HUES6 (cell line): ENCODE measurements around the gene CLCN6.

Experiments used
- H3K27ac ChIP-seq: 2 replicates; pipeline ENCODE4 v1.7.0; 2013; ENCODE audit warnings: low read depth, mild to moderate bottlenecking, low read length, inconsistent platforms
- H3K27me3 ChIP-seq: 2 replicates; pipeline ENCODE4 v1.6.1; 2013; ENCODE audit warnings: low read length; ENCODE audit not compliant: control insufficient read depth, insufficient read depth
- H3K36me3 ChIP-seq: 2 replicates; pipeline ENCODE4 v1.6.1; 2013; ENCODE audit warnings: low read length; ENCODE audit not compliant: control insufficient read depth, insufficient read depth
- H3K4me1 ChIP-seq: 2 replicates; pipeline ENCODE4 v1.6.1; 2013; ENCODE audit warnings: low read length; ENCODE audit not compliant: control insufficient read depth, insufficient read depth
- H3K4me3 ChIP-seq: 2 replicates; pipeline ENCODE4 v1.5.1; 2013; ENCODE audit warnings: low read depth, low read length
- H3K9ac ChIP-seq: one replicate; pipeline ENCODE4 v1.6.1; 2013; ENCODE audit warnings: mild to moderate bottlenecking, low read length
- H3K9me3 ChIP-seq: 2 replicates; pipeline ENCODE4 v1.6.1; 2013; ENCODE audit warnings: low read depth, low read length; ENCODE audit not compliant: control insufficient read depth, insufficient read depth

Gene CLCN6

DNA sequence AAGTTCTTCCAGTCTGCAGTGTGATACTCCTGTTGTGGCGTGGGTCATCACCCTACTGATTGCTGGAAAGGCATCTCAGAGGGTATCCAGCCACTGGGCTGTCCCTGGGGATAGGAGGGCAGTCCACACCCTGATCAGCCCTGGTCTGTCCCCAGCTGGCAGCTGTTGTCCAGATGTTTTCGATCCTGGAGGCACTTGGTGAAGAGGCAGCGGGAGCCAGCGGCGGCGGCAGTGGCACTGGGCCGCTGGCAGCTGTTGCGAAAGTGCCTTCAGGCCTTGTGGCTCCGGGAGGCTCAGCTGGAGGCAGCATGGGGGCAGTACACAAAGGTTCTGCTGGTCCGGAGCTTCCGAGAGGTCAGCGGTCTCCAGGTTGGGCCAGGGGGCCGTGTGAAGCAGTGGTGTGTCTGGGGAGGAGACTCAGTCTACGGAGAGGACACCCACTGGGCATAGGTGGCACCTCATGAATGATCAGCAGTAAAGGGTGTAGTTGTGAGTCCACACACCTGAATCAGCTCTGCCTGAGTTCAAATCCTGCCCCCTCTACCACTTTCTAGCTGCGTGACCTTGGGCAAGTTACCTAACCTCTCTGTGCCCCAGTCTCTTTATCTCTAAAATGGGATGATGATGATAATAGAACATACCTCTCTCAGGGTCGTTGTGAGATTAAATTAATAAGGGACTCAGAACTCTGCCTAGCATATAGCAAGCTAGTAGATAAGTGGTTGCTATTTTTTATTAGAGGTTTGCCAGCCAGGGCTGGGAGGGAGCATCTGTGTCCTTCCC is 37.9 kb upstream of the CLCN6 start:
- H3K4me3 ChIP-seq: no peak overlapping the region
- no peak overlapping the region for H3K9ac ChIP-seq
- H3K36me3 ChIP-seq: no peaks in the 10 kb centered on the region
- no peak overlapping the region for H3K27ac ChIP-seq
- H3K4me1 ChIP-seq: peaks cover 9% of the 10 kb centered on the region
- no peaks in the 10 kb centered on the region for H3K9me3 ChIP-seq
- H3K27me3 ChIP-seq: peaks cover 5% of the 10 kb centered on the region; the same call in 1 of the 2 replicates

DNA sequence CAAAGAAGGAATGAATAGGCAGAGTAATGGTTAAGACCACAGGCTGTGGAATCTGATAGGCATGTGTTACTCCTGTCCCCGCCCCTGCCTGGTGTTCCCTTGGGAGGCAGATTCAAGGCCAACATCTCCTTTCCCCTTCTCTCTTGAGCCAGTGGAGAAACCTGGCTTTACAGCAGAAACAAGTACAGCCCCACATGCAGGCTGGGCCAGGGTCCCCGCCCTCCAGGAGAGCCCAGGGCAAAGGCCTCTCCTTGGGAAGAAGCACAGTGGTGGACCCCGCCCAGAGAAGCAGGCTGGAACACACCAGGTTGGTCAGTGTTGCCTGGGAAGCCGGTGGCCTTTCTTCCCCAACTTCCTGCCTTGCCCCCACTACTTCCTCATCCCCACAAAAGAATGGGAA is 37.2 kb upstream of the CLCN6 start:
- H3K36me3 ChIP-seq: no peaks in the 10 kb centered on the region
- H3K4me3 ChIP-seq: no peak overlapping the region
- H3K9me3 ChIP-seq: no peaks in the 10 kb centered on the region
- H3K4me1 ChIP-seq: peaks cover 8% of the 10 kb centered on the region; the same call in 1 of the 2 replicates
- no peaks in the 10 kb centered on the region for H3K27me3 ChIP-seq
- H3K27ac ChIP-seq: no peak overlapping the region
- H3K9ac ChIP-seq: no peak overlapping the region

DNA sequence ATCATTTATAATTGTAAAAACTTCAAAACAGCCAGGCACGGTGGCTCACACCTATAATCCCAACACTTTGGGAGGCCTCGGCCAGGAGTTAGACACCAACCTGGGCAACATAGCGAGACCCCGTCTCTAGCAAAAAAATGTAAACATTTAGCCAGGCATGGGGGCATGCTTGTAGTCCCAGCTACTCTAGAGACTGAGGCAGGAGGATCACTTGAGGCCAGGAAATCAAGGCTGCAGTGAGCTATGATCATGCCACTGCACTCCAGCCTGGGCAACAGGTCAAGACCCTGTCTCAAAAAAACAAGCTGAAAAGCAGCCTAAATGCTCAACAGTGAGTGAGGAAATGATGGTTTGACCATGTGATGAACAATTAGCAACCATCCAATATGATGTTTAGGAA is 36.7 kb upstream of the CLCN6 start:
- Histone ChIP-seq H3K36me3 (no peaks in the 10 kb centered on the region), H3K27me3 (no peaks in the 10 kb centered on the region), H3K9me3 (no peaks in the 10 kb centered on the region), H3K27ac (no peak overlapping the region), H3K9ac (no peak overlapping the region), H3K4me3 (no peak overlapping the region), H3K4me1 (peaks cover 8% of the 10 kb centered on the region; the same call in 1 of the 2 replicates)

DNA sequence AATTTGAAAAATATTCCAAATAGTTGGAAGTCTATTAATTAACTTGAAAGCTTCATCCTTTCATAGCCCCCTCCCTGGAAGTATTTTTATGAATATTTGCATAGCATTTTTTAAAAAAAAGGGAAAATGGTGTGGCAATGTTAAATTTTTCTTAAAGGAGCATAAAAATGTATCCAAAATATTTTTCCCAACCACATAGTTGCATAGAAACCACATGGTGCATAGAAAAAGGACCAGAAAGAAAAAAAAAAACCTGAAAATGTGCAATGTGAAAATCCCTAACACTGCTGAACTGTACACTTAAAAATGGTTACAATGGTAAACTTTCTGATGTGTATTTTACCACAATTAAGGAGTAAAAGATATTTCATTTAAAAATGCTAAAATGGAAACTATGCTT is 36.0 kb upstream of the CLCN6 start:
- Histone ChIP-seq H3K27me3 (no peaks in the 10 kb centered on the region), H3K27ac (no peak overlapping the region)

DNA sequence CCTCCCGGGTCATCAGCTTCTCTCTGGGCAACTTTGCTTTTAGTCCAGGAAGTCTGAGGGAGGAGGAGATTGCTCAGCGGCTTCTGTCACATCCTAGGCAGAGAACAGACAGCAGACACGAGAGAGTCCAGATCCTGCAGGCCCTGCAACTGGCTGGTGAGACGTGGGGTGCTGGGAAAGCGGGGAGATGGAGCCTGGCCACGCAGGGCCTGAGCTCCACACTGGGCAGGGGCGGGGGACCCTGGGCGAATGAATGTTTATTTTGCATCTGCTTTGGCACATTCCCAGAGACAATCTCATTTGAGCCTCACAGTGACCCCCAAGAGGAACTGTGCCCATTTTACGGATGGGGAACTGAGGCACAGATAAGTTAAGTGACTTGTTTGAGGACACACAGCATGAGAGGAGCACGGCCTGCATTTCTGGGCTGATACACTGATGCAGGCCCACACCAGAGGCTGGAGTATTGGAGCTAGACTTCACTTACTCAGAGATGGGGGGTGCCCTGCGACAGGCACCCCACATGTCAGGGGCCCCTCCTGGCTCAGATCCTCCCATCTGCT is 34.4 kb upstream of the CLCN6 start:
- Histone ChIP-seq H3K27ac (no peak overlapping the region), H3K4me3 (no peak overlapping the region), H3K9me3 (no peaks in the 10 kb centered on the region), H3K4me1 (peaks cover 6% of the 10 kb centered on the region; the same call in 1 of the 2 replicates), H3K9ac (no peak overlapping the region), H3K36me3 (no peaks in the 10 kb centered on the region), H3K27me3 (no peaks in the 10 kb centered on the region)

More for the DNA sequence above, 36.0 kb upstream of the CLCN6 start:
- no peak overlapping the region for H3K4me3 ChIP-seq
- no peaks in the 10 kb centered on the region for H3K36me3 ChIP-seq
- H3K4me1 ChIP-seq: peaks cover 8% of the 10 kb centered on the region; the same call in 1 of the 2 replicates
- H3K9me3 ChIP-seq: no peaks in the 10 kb centered on the region
- H3K9ac ChIP-seq: no peak overlapping the region

DNA sequence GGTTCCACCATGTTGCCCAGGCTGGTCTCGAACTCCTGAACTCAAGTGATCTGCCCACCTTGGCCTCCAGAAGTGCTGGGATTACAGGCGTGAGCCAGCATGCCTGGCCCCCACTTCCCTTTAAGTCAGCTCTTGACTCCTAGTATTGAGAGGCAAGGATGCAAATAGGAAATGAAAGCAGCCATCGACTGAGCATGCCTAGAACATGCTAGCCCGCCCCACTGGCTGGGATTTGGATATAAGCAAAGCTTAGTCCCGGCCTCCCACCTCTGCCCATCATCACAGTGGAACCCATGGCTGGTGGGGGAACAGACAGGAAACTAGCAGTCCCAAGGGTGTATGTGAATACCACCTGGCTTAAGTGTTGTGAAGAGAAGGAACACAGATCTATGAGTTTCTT is 33.5 kb upstream of the CLCN6 start:
- Histone ChIP-seq H3K9me3 (no peaks in the 10 kb centered on the region), H3K9ac (no peak overlapping the region), H3K27ac (no peak overlapping the region), H3K27me3 (no peaks in the 10 kb centered on the region), H3K4me1 (peaks cover 5% of the 10 kb centered on the region; the same call in 1 of the 2 replicates), H3K36me3 (no peaks in the 10 kb centered on the region), H3K4me3 (no peak overlapping the region)

DNA sequence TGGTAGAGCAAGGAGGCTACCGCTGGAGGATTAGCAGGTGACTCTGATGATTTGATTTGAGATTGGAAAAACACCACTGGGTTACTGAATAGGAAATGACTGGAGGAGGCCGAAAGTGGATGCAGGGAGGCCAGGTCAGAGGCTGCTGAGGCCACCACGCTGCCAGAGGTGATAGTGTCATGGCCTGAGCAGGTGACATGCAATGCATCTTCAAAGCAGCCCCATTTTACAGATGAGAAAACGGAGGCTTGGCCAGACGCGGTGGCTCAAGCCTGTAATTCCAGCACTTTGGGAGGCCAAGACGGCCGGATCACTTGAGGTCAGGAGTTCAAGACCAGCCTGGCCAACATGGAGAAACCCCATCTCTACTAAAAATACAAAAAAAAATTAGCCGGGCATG is 31.2 kb upstream of the CLCN6 start:
- Histone ChIP-seq H3K27me3 (no peaks in the 10 kb centered on the region), H3K9me3 (no peaks in the 10 kb centered on the region), H3K4me3 (no peak overlapping the region), H3K9ac (no peak overlapping the region), H3K27ac (no peak overlapping the region), H3K4me1 (no peaks in the 10 kb centered on the region), H3K36me3 (no peaks in the 10 kb centered on the region)

DNA sequence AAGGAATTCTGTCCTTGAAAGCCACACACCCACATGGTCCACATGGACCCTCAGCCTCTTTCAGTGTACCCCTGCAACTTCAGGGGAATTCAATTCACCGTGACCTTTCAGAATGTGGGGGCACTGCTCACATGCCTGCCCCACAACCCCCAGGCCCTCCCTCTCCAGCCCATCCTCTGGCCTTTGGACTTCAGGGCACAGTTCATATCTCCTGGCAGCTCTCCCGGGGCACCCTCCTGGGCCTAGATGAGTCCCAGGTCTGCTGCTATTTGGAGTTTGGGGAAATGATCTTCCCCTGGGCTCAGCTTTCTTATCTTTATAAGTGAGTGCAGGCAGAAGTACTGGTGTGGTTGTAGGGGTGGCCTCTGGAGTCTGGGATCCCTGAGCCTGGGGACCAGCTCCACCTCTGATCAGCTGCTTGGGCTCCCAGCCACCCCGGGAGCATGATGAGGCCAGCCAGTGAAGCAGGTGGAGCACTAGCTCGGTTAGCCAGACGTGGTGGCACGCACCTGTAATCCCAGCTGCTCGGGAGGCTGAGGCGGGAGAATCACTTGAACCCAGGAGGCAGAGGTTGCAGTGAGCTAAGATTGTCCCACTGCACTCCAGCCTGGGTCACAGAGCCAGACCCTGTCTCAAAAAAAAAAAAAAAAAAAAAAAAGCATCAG is 28.2 kb upstream of the CLCN6 start:
- Histone ChIP-seq H3K27ac (no peak overlapping the region), H3K9ac (no peak overlapping the region), H3K4me1 (no peaks in the 10 kb centered on the region), H3K4me3 (no peak overlapping the region), H3K27me3 (no peaks in the 10 kb centered on the region), H3K9me3 (no peaks in the 10 kb centered on the region), H3K36me3 (no peaks in the 10 kb centered on the region)

DNA sequence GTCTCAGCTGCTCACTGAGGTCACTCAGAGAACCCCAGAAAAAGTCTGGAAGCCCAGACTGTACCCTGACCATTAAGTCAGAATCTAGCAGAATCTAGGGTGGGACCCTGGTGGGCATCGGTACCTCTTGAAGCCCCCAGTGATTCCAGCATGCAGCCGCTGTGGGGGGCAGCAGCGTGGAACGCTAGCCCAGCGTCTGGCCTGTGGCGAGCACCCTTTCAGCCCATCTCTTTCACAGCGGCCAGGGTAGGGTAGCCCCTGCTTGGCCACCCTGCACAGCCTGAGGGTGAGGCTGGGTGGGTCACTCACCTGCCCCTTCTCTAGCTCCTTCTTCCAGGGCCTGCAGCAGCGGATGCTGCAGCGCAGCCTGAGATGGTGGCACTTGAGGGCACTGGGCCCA is 27.7 kb upstream of the CLCN6 start:
- Histone ChIP-seq H3K9me3 (no peaks in the 10 kb centered on the region), H3K36me3 (no peaks in the 10 kb centered on the region), H3K9ac (no peak overlapping the region), H3K27me3 (no peaks in the 10 kb centered on the region), H3K4me1 (no peaks in the 10 kb centered on the region), H3K27ac (no peak overlapping the region), H3K4me3 (no peak overlapping the region)

DNA sequence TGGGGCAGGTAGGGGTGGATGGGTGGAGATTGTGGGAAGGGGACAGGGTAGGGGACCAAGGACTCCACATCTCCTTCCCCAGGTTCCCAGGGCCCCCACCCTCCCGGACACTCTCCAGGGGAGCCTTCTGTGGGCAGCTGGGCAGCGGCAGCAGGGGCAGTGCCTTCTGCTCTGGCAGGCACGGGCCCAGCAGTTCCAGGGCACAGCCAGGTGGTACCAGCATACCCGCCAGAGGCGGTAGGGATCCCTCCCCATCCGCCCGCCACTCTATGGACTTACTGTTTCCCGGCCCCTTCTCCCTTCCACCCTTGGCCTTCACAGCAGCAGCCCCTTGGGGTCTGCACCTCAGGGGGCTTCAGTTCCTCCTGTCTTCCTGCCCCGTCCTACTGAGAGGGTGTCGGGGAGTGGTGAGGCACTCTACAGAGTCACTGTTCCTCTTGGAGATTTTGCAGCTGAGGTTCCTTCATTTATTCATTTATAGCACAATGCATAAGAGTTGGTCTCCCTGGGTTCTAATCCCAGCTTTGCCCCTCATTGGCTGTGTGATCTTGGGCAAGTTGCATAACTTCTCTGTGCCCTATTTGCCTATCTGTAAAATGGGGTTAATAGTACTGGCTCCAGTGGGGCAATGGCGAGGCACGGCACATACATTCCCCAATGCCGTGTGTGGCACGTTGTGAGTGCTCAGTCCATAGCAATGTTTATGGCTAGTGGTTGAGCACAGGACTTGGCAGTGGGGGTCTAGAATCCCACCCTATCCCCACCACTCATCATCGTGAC is 27.0 kb upstream of the CLCN6 start:
- H3K36me3 ChIP-seq: no peaks in the 10 kb centered on the region
- H3K27me3 ChIP-seq: no peaks in the 10 kb centered on the region
- H3K4me1 ChIP-seq: no peaks in the 10 kb centered on the region; the same call in 1 of the 2 replicates
- no peaks in the 10 kb centered on the region for H3K9me3 ChIP-seq
- no peak overlapping the region for H3K27ac ChIP-seq
- H3K9ac ChIP-seq: no peak overlapping the region
- no peak overlapping the region for H3K4me3 ChIP-seq
